ENCODE results near the gene RFC4. TPM values are rescaled to one million over a fixed set of nuclear protein-coding genes. Genes with fewer than 3 reads are reported as not detected.

Gene RFC4
- total RNA-seq, 1 donor from 2014 or later: 36.3 TPM

DNA sequence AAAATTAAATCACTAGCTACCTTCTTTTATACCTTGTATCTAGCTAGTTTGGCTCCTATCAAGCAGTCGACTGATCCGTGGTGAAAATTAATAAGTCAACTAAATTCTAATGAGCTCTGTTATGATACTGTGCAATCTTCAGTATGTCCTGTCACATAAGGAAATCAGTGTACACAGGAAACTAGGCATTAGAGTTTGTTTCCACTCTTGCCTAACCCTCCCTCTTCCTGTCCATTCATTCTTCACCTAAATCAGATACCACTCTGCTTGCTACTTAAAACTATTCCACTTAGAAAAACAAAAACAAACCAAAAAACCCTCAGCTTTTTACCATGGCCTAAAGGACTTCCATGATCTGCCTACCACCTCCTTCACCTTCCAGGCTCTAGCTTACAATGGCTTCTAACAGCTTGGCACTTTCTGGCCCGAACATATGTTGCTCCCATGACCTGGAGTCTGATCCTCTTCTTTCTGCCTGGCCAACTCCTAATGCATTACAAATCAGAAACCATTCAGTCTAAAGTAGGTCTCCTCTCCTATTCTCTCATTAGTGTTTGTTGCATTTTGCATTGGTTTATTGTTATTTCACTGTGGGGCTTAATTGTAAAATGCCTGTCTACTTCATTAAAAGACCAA is 7.9 kb downstream of the RFC4 start:
- TF ChIP-seq, protein P1, sequence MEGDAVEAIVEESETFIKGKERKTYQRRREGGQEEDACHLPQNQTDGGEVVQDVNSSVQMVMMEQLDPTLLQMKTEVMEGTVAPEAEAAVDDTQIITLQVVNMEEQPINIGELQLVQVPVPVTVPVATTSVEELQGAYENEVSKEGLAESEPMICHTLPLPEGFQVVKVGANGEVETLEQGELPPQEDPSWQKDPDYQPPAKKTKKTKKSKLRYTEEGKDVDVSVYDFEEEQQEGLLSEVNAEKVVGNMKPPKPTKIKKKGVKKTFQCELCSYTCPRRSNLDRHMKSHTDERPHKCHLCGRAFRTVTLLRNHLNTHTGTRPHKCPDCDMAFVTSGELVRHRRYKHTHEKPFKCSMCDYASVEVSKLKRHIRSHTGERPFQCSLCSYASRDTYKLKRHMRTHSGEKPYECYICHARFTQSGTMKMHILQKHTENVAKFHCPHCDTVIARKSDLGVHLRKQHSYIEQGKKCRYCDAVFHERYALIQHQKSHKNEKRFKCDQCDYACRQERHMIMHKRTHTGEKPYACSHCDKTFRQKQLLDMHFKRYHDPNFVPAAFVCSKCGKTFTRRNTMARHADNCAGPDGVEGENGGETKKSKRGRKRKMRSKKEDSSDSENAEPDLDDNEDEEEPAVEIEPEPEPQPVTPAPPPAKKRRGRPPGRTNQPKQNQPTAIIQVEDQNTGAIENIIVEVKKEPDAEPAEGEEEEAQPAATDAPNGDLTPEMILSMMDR (IDR thresholded peaks at IDR 0.05; ENCODE audit: partially characterized antibody, unreplicated experiment): no peak
- Mint-ChIP-seq H3K9me3 (ENCODE audit: unreplicated experiment) (no peaks in the 10 kb centered on the region), H3K27ac (ENCODE audit: unreplicated experiment) (no peak overlapping the region), H3K27me3 (ENCODE audit: unreplicated experiment) (no peaks in the 10 kb centered on the region), H3K36me3 (ENCODE audit: unreplicated experiment) (no peaks in the 10 kb centered on the region), H3K4me3 (ENCODE audit: unreplicated experiment) (no peak overlapping the region), H3K4me1 (ENCODE audit: low read depth, unreplicated experiment) (no peaks in the 10 kb centered on the region)
- DNase-seq: no peak

DNA sequence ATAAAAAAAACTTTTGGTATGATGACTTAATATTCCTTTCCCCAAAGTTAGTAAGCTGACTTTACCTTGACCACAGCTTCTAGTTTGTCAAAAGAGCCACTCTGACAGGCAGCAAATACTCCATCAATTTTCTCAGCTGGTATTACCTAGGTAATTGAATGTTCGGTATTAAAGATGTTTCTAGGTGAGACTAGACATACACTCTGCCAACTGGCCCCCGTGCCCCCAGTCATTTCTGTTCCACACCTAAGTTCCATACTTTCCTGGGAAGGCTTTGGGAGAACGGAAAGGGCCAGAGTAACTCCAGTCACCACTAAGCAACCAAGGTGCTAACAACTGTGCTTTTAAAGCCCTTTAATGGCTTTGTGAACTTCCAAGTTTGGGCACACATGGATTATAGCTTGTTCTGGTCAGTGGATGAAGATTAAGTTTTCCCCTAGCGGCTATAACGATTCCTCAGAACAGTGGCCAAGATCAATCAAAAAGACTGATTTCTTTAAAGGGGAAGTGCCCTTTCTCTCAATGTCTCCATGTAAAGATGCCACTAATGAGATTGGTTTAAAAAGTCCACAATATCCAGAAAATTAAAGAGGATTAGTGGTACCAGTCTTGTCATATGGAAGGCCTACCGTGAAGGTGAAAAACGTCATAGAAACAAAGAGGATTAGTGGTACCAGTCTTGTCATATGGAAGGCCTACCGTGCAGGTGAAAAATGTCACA is 15.9 kb downstream of the RFC4 start:
- peaks cover 4% of the 10 kb centered on the region for H3K36me3 Mint-ChIP-seq (ENCODE audit: unreplicated experiment)
- TF ChIP-seq, protein P1 (IDR thresholded peaks at IDR 0.05; ENCODE audit: partially characterized antibody, unreplicated experiment): no peak
- peaks cover 10% of the 10 kb centered on the region for H3K4me1 Mint-ChIP-seq (ENCODE audit: low read depth, unreplicated experiment)
- no peaks in the 10 kb centered on the region for H3K27me3 Mint-ChIP-seq (ENCODE audit: unreplicated experiment)
- no peak overlapping the region for H3K4me3 Mint-ChIP-seq (ENCODE audit: unreplicated experiment)
- H3K9me3 Mint-ChIP-seq (ENCODE audit: unreplicated experiment): no peaks in the 10 kb centered on the region
- DNase-seq: no peak
- H3K27ac Mint-ChIP-seq (ENCODE audit: unreplicated experiment): peak overlapping the region; percentile 6

GRCh38 chr3:186789554-186790260 is 16.6 kb downstream of the RFC4 start:
- TF ChIP-seq, protein P1 (IDR thresholded peaks at IDR 0.05; ENCODE audit: partially characterized antibody, unreplicated experiment): no peak
- DNase-seq: no peak
- no peak overlapping the region for H3K4me3 Mint-ChIP-seq (ENCODE audit: unreplicated experiment)
- H3K27ac Mint-ChIP-seq (ENCODE audit: unreplicated experiment): no peak overlapping the region
- H3K36me3 Mint-ChIP-seq (ENCODE audit: unreplicated experiment): peaks cover 4% of the 10 kb centered on the region
- H3K27me3 Mint-ChIP-seq (ENCODE audit: unreplicated experiment): no peaks in the 10 kb centered on the region
- H3K9me3 Mint-ChIP-seq (ENCODE audit: unreplicated experiment): peaks cover 2% of the 10 kb centered on the region
- peaks cover 13% of the 10 kb centered on the region for H3K4me1 Mint-ChIP-seq (ENCODE audit: low read depth, unreplicated experiment)

DNA sequence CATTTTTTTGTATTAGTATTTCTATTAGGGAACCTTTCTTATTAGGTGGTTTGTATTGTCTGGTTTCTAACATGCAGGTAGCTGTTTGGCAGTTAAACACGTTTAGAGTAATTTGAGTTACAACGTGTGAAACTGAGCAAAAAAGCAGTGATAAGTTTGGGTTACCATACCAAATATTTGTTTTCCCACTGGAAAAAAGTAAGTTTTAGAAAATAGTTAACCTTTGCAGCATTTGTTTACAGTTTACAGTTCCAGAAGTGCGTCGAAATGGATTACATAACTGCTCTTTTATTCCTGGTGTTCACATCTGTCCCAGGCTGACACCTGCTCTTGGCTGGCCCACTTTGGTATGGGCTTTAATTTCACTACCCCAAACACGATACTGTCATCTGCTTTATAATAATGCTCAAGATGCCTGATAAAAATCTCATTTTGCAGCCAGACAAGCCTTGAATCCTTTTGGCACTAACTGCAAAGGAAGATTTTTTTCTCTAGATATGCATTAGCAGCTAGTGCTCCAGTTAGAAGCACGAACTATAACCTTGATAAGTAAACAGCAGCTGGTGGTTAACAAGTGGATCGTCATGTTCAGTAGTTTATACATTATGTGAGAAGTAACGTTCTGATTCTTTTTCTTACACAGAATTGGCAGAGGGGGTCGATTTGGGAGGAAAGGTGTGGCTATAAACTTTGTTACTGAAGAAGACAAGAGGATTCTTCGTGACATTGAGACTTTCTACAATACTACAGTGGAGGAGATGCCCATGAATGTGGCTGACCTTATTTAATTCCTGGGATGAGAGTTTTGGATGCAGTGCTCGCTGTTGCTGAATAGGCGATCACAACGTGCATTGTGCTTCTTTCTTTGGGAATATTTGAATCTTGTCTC is 17.6 kb downstream of the RFC4 start:
- H3K27me3 Mint-ChIP-seq (ENCODE audit: unreplicated experiment): no peaks in the 10 kb centered on the region
- H3K9me3 Mint-ChIP-seq (ENCODE audit: unreplicated experiment): peaks cover 11% of the 10 kb centered on the region
- no peak for DNase-seq
- TF ChIP-seq, protein P1 (IDR thresholded peaks at IDR 0.05; ENCODE audit: partially characterized antibody, unreplicated experiment): no peak
- H3K4me3 Mint-ChIP-seq (ENCODE audit: unreplicated experiment): no peak overlapping the region
- H3K27ac Mint-ChIP-seq (ENCODE audit: unreplicated experiment): peak overlapping the region; percentile 21
- peaks cover 13% of the 10 kb centered on the region for H3K4me1 Mint-ChIP-seq (ENCODE audit: low read depth, unreplicated experiment)
- H3K36me3 Mint-ChIP-seq (ENCODE audit: unreplicated experiment): peaks cover 4% of the 10 kb centered on the region

Measured in glutamatergic neuron (in vitro differentiated cells).